ENCODE results near the gene TP53BP2. TPM values are rescaled to one million over a fixed set of nuclear protein-coding genes. Genes with fewer than 3 reads are reported as not detected.
"Not testable (repeated sequence)": the region's sequence is repeated elsewhere in the genome, so short reads cannot be mapped to it uniquely, and the experiment has no call there.

Gene TP53BP2
- total RNA-seq, 1 donor from 2014 or later = 52.9 TPM

- no peak overlapping the region for H3K4me3 Mint-ChIP-seq
- H3K9me3 Mint-ChIP-seq = no peaks in the 10 kb centered on the region
- peaks cover 34% of the 10 kb centered on the region for H3K36me3 Mint-ChIP-seq (ENCODE audit: low read depth)
- H3K27me3 Mint-ChIP-seq = no peaks in the 10 kb centered on the region
- ATAC-seq (ENCODE audit: low read depth) = no peak
- intact Hi-C loops (cut with micrococcal nuclease) = no loop called here
- ChIA-PET CTCF (interaction anchor here (0.8 kb wide), 1 partner anchor 9 kb away, joined by 3 read pairs; no protein-coding TSS in a partner anchor), POLR2A (interaction anchor here (0.7 kb wide), 1 partner anchor 16 kb away, joined by 3 read pairs; no protein-coding TSS in a partner anchor)
- no peak for TF ChIP-seq CTCF (IDR thresholded peaks at IDR 0.05)
- no peaks in the 10 kb centered on the region for H3K4me1 Mint-ChIP-seq
- no peak for DNase-seq
- no peak overlapping the region for H3K27ac Mint-ChIP-seq
Observed at GRCh38 chr1:223739366-223740037, 106.2 kb downstream of the TP53BP2 start.

- no peak for DNase-seq
- ChIA-PET CTCF (interaction anchor here (0.8 to 1.2 kb wide), 2 partner anchors 10 to 40 kb away, joined by 3 read pairs; no protein-coding TSS in a partner anchor), POLR2A (interaction anchor here (0.7 kb wide), 2 partner anchors 15 to 67 kb away, joined by 3 to 5 read pairs; no protein-coding TSS in a partner anchor)
- Mint-ChIP-seq H3K9me3 (no peaks in the 10 kb centered on the region), H3K36me3 (ENCODE audit: low read depth) (peaks cover 30% of the 10 kb centered on the region), H3K4me3 (no peak overlapping the region), H3K27me3 (no peaks in the 10 kb centered on the region), H3K4me1 (no peaks in the 10 kb centered on the region), H3K27ac (no peak overlapping the region)
- intact Hi-C loops (cut with micrococcal nuclease) = no loop called here
- no peak for ATAC-seq (ENCODE audit: low read depth)
- no peak for TF ChIP-seq CTCF (IDR thresholded peaks at IDR 0.05)
Observed at GRCh38 chr1:223738465-223739365, 107.0 kb downstream of the TP53BP2 start.

- Mint-ChIP-seq H3K27me3 (no peaks in the 10 kb centered on the region), H3K4me3 (no peak overlapping the region), H3K4me1 (no peaks in the 10 kb centered on the region), H3K27ac (no peak overlapping the region), H3K9me3 (no peaks in the 10 kb centered on the region), H3K36me3 (ENCODE audit: low read depth) (peaks cover 27% of the 10 kb centered on the region)
- DNase-seq = no peak
- CTCF ChIA-PET = interaction anchor here (1.1 to 1.3 kb wide), 2 partner anchors 10 to 37 kb away, joined by 3 to 8 read pairs; no protein-coding TSS in a partner anchor
- intact Hi-C loops (cut with micrococcal nuclease) = no loop called here
- no peak for TF ChIP-seq CTCF (IDR thresholded peaks at IDR 0.05)
- no peak for ATAC-seq (ENCODE audit: low read depth)
- POLR2A ChIA-PET = no interaction called here
Observed at GRCh38 chr1:223737342-223737741, 108.4 kb downstream of the TP53BP2 start.

- intact Hi-C loops (cut with micrococcal nuclease); H3K27ac Mint-ChIP-seq; H3K9me3 Mint-ChIP-seq; H3K4me3 Mint-ChIP-seq; H3K4me1 Mint-ChIP-seq; POLR2A ChIA-PET; ATAC-seq (ENCODE audit: low read depth); H3K27me3 Mint-ChIP-seq; DNase-seq: not testable (repeated sequence)
- CTCF ChIA-PET = interaction anchor here (1.3 kb wide), 1 partner anchor 11 kb away, joined by 3 read pairs; no protein-coding TSS in a partner anchor
- peaks cover 29% of the 10 kb centered on the region for H3K36me3 Mint-ChIP-seq (ENCODE audit: low read depth)
Observed at GRCh38 chr1:223736638-223737037, 109.1 kb downstream of the TP53BP2 start.

GRCh38 chr1:223733898-223734852, 111.6 kb downstream of the TP53BP2 start:
- ATAC-seq (ENCODE audit: low read depth) = no peak
- peaks cover 27% of the 10 kb centered on the region for H3K36me3 Mint-ChIP-seq (ENCODE audit: low read depth)
- H3K27me3 Mint-ChIP-seq = no peaks in the 10 kb centered on the region
- H3K27ac Mint-ChIP-seq = no peak overlapping the region
- peaks cover 6% of the 10 kb centered on the region for H3K4me1 Mint-ChIP-seq
- H3K9me3 Mint-ChIP-seq = no peaks in the 10 kb centered on the region
- ChIA-PET CTCF (interaction anchor here (0.7 kb wide), 1 partner anchor 15 kb away, joined by 3 read pairs; no protein-coding TSS in a partner anchor), POLR2A (no interaction called here)
- no peak for TF ChIP-seq CTCF (IDR thresholded peaks at IDR 0.05)
- H3K4me3 Mint-ChIP-seq = no peak overlapping the region
- intact Hi-C loops (cut with micrococcal nuclease) = no loop called here
- DNase-seq = no peak
